CD14-positive monocyte (primary cell): ENCODE results near the gene FAM118B. TPM values are rescaled to one million over a fixed set of nuclear protein-coding genes. Genes with fewer than 3 reads are reported as not detected.

Source experiments
- DNase-seq, 3 donors: peaks; one replicate each; pipeline ENCODE4 v3.0.0-alpha.2; 2011 to 2022
- H2AFZ ChIP-seq: 2 replicates; pipeline ENCODE4 v1.6.0; 2012; ENCODE audit warnings: mild to moderate bottlenecking, low read depth, low read length, inconsistent platforms; ENCODE audit not compliant: insufficient read depth, poor library complexity, severe bottlenecking
- H3K27ac ChIP-seq, 2 donors: 1 replicate in 1 of 2; 2 replicates in 1 of 2; pipeline ENCODE4 v1.5.1; 2012 to 2013; ENCODE audit warnings: low read length in 2 of 2, control low read depth in 1 of 2, inconsistent platforms in 1 of 2, low read depth in 1 of 2, mild to moderate bottlenecking in 1 of 2
- H3K27me3 ChIP-seq, 2 donors: one replicate each; pipeline versions ENCODE4 v1.6.0 to v1.6.1; 2011 to 2013; ENCODE audit warnings: low read length in 2 of 2; ENCODE audit not compliant: control insufficient read depth in 2 of 2, insufficient read depth in 2 of 2
- H3K36me3 ChIP-seq, 2 donors: replicated peaks in 1 of 2; 1 replicate in 1 of 2; 2 replicates in 1 of 2; pipeline versions ENCODE4 v1.5.1 to v1.6.1; 2012 to 2013; ENCODE audit warnings: low read length in 2 of 2, control low read depth in 1 of 2, inconsistent platforms in 1 of 2, mild to moderate bottlenecking in 1 of 2; ENCODE audit not compliant: insufficient read depth in 2 of 2, control insufficient read depth in 1 of 2
- H3K4me1 ChIP-seq, 2 donors: 1 replicate in 1 of 2; 2 replicates in 1 of 2; pipeline versions ENCODE4 v1.5.1 to v1.6.1; 2012 to 2013; ENCODE audit warnings: low read length in 2 of 2, control low read depth in 1 of 2, inconsistent platforms in 1 of 2, mild to moderate bottlenecking in 1 of 2, moderate library complexity in 1 of 2; ENCODE audit not compliant: insufficient read depth in 2 of 2, control insufficient read depth in 1 of 2
- H3K4me2 ChIP-seq: replicated peaks from 2 replicates; pipeline ENCODE3; 2012; ENCODE audit warnings: low read length, moderate library complexity, mild to moderate bottlenecking; ENCODE audit not compliant: poor library complexity, severe bottlenecking; ENCODE audit errors: extremely low read depth
- H3K4me3 ChIP-seq, 3 experiments: fragments of 200-600 bp in 1 of 3; sonication (generic) in 1 of 3; replicated peaks in 1 of 3; 1 replicate in 2 of 3; 2 replicates in 1 of 3; pipeline ENCODE4 v1.5.1; 2011 to 2013; ENCODE audit warnings: low read length in 3 of 3, mild to moderate bottlenecking in 3 of 3, control low read depth in 2 of 3, low read depth in 2 of 3, inconsistent platforms in 1 of 3, moderate library complexity in 1 of 3
- H3K79me2 ChIP-seq: 2 replicates; pipeline ENCODE4 v1.6.0; 2012; ENCODE audit warnings: mild to moderate bottlenecking, control low read depth, inconsistent platforms, low read length, moderate library complexity; ENCODE audit not compliant: insufficient read depth
- H3K9ac ChIP-seq: 2 replicates; pipeline ENCODE4 v1.6.0; 2017; ENCODE audit warnings: low read length, mild to moderate bottlenecking; ENCODE audit not compliant: insufficient read depth, poor library complexity, severe bottlenecking
- H3K9me3 ChIP-seq, 2 donors: replicated peaks in 1 of 2; 1 replicate in 1 of 2; 2 replicates in 1 of 2; pipeline versions ENCODE4 v1.5.1 to v1.6.1; 2012 to 2013; ENCODE audit warnings: low read length in 2 of 2, control low read depth in 1 of 2; ENCODE audit not compliant: control insufficient read depth in 1 of 2, insufficient read depth in 1 of 2
- H4K20me1 ChIP-seq: 2 replicates; pipeline ENCODE4 v1.6.0; 2012; ENCODE audit warnings: mild to moderate bottlenecking, low read length, control low read depth, moderate library complexity; ENCODE audit not compliant: insufficient read depth
- H3K27ac Mint-ChIP-seq, 7 donors: one replicate each; pipeline ENCODE4 v1.8.0; 2020; ENCODE audit warnings: mild to moderate bottlenecking in 7 of 7, mixed read lengths in 7 of 7, moderate library complexity in 6 of 7, inconsistent platforms in 2 of 7
- H3K27me3 Mint-ChIP-seq, 3 donors: one replicate each; pipeline ENCODE4 v1.8.0; 2021 to 2022; ENCODE audit warnings: low read depth in 3 of 3, mild to moderate bottlenecking in 3 of 3, mixed read lengths in 3 of 3, moderate library complexity in 3 of 3, inconsistent platforms in 1 of 3
- H3K36me3 Mint-ChIP-seq, 2 donors: one replicate each; pipeline ENCODE4 v1.8.0; 2020; ENCODE audit warnings: mixed read lengths in 2 of 2, inconsistent platforms in 1 of 2, mild to moderate bottlenecking in 1 of 2
- H3K4me1 Mint-ChIP-seq: one replicate; pipeline ENCODE4 v1.8.0; 2020; ENCODE audit warnings: mild to moderate bottlenecking, mixed read lengths
- H3K4me3 Mint-ChIP-seq, 2 donors: one replicate each; pipeline ENCODE4 v1.8.0; 2020; ENCODE audit warnings: mild to moderate bottlenecking in 2 of 2, mixed read lengths in 2 of 2, moderate library complexity in 1 of 2
- H3K9me3 Mint-ChIP-seq, 7 donors: one replicate each; pipeline ENCODE4 v1.8.0; 2020 to 2022; ENCODE audit warnings: mixed read lengths in 7 of 7, mild to moderate bottlenecking in 6 of 7, moderate library complexity in 6 of 7, inconsistent platforms in 2 of 7
- WGBS: methylation state at CpG from one replicate; pipeline ENCODE4 v1.1.5; 2013; ENCODE audit warnings: missing lambda C conversion rate; ENCODE audit not compliant: insufficient coverage; 5-methylcytosine and 5-hydroxymethylcytosine counted together
- intact Hi-C, 2 donors: fragments of 100-400 bp; cut with micrococcal nuclease; formaldehyde crosslinking; loops; one replicate each; pipeline versions ENCODE4 v1.15.0 to v1.15.1; 2023
- polyA plus RNA-seq, 3 donors: library from polyadenylated mRNA; depleted of rRNA in 1 of 3; unstranded in 2 of 3; stranded (reverse) in 1 of 3; fragments of 300-500 nt in 2 of 3; fragments of >200 nt in 1 of 3; fragmentation: Illumina TruSeq in 2 of 3; gene quantifications; 1 replicate in 2 of 3; 2 replicates in 1 of 3; pipeline ENCODE4 v1.2.3, GENCODE V29; 2012 to 2021
- TF ChIP-seq, protein P1 (sequence below): fragments of 200-600 bp; IDR thresholded peaks from one replicate; pipeline ENCODE4 v1.8.0; 2022; ENCODE audit warnings: antibody characterized with exemption, mild to moderate bottlenecking

Gene FAM118B
- polyA plus RNA-seq, 3 donors: 13.6 to 18.7 (median 16.5) TPM

GRCh38 chr11:126186708-126187529, 24.7 kb upstream of the FAM118B start:
- Mint-ChIP-seq H3K4me1 (no peaks in the 10 kb centered on the region), H3K4me3 (no peak overlapping the region), H3K9me3 (peaks cover 0 to 4% (median 2%) of the 10 kb centered on the region in 7 donors), H3K27ac (no peak overlapping the region), H3K27me3 (peaks cover 2 to 3% (median 3%) of the 10 kb centered on the region in 3 donors), H3K36me3 (peaks cover 21 to 25% of the 10 kb centered on the region in 2 donors)
- Histone ChIP-seq H3K79me2 (no peaks in the 10 kb centered on the region), H3K4me2 (no peak overlapping the region), H2AFZ (no peak overlapping the region), H3K9ac (no peak overlapping the region), H3K4me3 (no peak overlapping the region), H3K4me1 (no peaks in the 10 kb centered on the region), H3K27me3 (no peaks in the 10 kb centered on the region), H3K27ac (no peak overlapping the region), H3K36me3 (peaks cover 8 to 21% of the 10 kb centered on the region in 2 donors), H4K20me1 (no peaks in the 10 kb centered on the region), H3K9me3 (peaks cover 0 to under 1% of the 10 kb centered on the region in 2 donors)
- TF ChIP-seq, protein P1, sequence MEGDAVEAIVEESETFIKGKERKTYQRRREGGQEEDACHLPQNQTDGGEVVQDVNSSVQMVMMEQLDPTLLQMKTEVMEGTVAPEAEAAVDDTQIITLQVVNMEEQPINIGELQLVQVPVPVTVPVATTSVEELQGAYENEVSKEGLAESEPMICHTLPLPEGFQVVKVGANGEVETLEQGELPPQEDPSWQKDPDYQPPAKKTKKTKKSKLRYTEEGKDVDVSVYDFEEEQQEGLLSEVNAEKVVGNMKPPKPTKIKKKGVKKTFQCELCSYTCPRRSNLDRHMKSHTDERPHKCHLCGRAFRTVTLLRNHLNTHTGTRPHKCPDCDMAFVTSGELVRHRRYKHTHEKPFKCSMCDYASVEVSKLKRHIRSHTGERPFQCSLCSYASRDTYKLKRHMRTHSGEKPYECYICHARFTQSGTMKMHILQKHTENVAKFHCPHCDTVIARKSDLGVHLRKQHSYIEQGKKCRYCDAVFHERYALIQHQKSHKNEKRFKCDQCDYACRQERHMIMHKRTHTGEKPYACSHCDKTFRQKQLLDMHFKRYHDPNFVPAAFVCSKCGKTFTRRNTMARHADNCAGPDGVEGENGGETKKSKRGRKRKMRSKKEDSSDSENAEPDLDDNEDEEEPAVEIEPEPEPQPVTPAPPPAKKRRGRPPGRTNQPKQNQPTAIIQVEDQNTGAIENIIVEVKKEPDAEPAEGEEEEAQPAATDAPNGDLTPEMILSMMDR: no peak
- intact Hi-C loops: no loop called here
- WGBS: 82% methylated on average over 12 of the region's 22 CpGs
- no peak for DNase-seq

GRCh38 chr11:126188332-126189108, 23.1 kb upstream of the FAM118B start:
- Histone ChIP-seq H3K27ac (no peak overlapping the region), H3K4me1 (no peaks in the 10 kb centered on the region), H2AFZ (no peak overlapping the region), H3K9me3 (no peaks in the 10 kb centered on the region), H4K20me1 (no peaks in the 10 kb centered on the region), H3K4me3 (no peak overlapping the region), H3K4me2 (no peak overlapping the region), H3K36me3 (peaks cover 23 to 37% of the 10 kb centered on the region in 2 donors), H3K9ac (no peak overlapping the region), H3K79me2 (no peaks in the 10 kb centered on the region), H3K27me3 (no peaks in the 10 kb centered on the region)
- peaks cover 0 to 3% (median 2%) of the 10 kb centered on the region in 3 donors for H3K27me3 Mint-ChIP-seq
- WGBS: 89% methylated on average over 9 of the region's 15 CpGs
- peak overlapping the region in 2 of 7 donors; percentile 21 to 59 for H3K27ac Mint-ChIP-seq
- peaks cover 34 to 41% of the 10 kb centered on the region in 2 donors for H3K36me3 Mint-ChIP-seq
- TF ChIP-seq, protein P1: no peak
- DNase-seq: no peak
- no peaks in the 10 kb centered on the region for H3K9me3 Mint-ChIP-seq
- intact Hi-C loops: no loop called here
- no peak overlapping the region for H3K4me3 Mint-ChIP-seq
- no peaks in the 10 kb centered on the region for H3K4me1 Mint-ChIP-seq
